GM23338 (cell line): Measurements from ENCODE around the gene OR5F1. TPM values are rescaled to one million over a fixed set of nuclear protein-coding genes. Genes with fewer than 3 reads are reported as not detected.

Source experiments
- ATAC-seq: fragments of 200-7000 bp; cut with Tn5 transposase; 3 replicates; pipeline ENCODE4 v1.9.1; 2020
- DNase-seq: peaks from one replicate; pipeline ENCODE4 v3.0.0-alpha.2; 2015; ENCODE audit warnings: low spot score
- H2AFZ ChIP-seq: fragments of 200-600 bp; sonication (generic); 2 replicates; pipeline ENCODE4 v1.8.0; 2016; ENCODE audit warnings: antibody characterized with exemption, mild to moderate bottlenecking, moderate library complexity
- H3F3A ChIP-seq: fragments of 200-600 bp; sonication (generic); replicated peaks from 2 replicates; pipeline ENCODE4 v1.8.0; 2017; ENCODE audit warnings: antibody characterized with exemption, mixed run types, low read depth
- H3K27ac ChIP-seq: fragments of 200-600 bp; sonication (generic); 2 replicates; pipeline ENCODE4 v1.6.1; 2016; ENCODE audit warnings: low read depth
- H3K27me3 ChIP-seq: fragments of 200-600 bp; sonication (generic); 2 replicates; pipeline ENCODE4 v1.8.0; 2016; ENCODE audit warnings: mild to moderate bottlenecking, mixed run types, moderate library complexity; ENCODE audit not compliant: insufficient read depth
- H3K36me3 ChIP-seq: fragments of 200-600 bp; sonication (generic); 2 replicates; pipeline ENCODE4 v1.8.0; 2016; ENCODE audit warnings: mild to moderate bottlenecking; ENCODE audit not compliant: insufficient read depth
- H3K4me1 ChIP-seq: fragments of 200-600 bp; sonication (generic); 2 replicates; pipeline ENCODE4 v1.8.0; 2016; ENCODE audit warnings: mild to moderate bottlenecking, moderate library complexity; ENCODE audit not compliant: insufficient read depth
- H3K4me2 ChIP-seq: fragments of 200-600 bp; sonication (generic); 2 replicates; pipeline ENCODE4 v1.7.1; 2017; ENCODE audit warnings: mixed run types
- H3K4me3 ChIP-seq: fragments of 200-600 bp; sonication (generic); 2 replicates; pipeline ENCODE4 v1.6.1; 2016; ENCODE audit warnings: mixed run types
- H3K79me2 ChIP-seq: fragments of 200-600 bp; sonication (generic); replicated peaks from 2 replicates; pipeline ENCODE4 v1.8.0; 2017; ENCODE audit warnings: mild to moderate bottlenecking; ENCODE audit not compliant: insufficient read depth
- H3K9me2 ChIP-seq: fragments of 200-600 bp; sonication (generic); 2 replicates; pipeline ENCODE4 v1.8.0; 2017; ENCODE audit not compliant: insufficient read depth
- H4K20me1 ChIP-seq: fragments of 200-600 bp; sonication (generic); replicated peaks from 2 replicates; pipeline ENCODE4 v1.8.0; 2017; ENCODE audit warnings: mild to moderate bottlenecking; ENCODE audit not compliant: insufficient read depth
- H3K27ac Mint-ChIP-seq: 2 replicates; pipeline ENCODE4 v1.8.0; 2020; ENCODE audit warnings: inconsistent platforms, mild to moderate bottlenecking, moderate library complexity, mixed read lengths
- H3K27me3 Mint-ChIP-seq: 3 replicates; pipeline ENCODE4 v1.8.0; 2022; ENCODE audit warnings: low read depth, mild to moderate bottlenecking, moderate library complexity, mixed read lengths, inconsistent platforms; ENCODE audit not compliant: insufficient read depth, poor library complexity
- H3K36me3 Mint-ChIP-seq: 3 replicates; pipeline ENCODE4 v1.8.0; 2021; ENCODE audit warnings: low read depth, mild to moderate bottlenecking, inconsistent platforms, moderate library complexity, mixed read lengths
- H3K4me1 Mint-ChIP-seq: 3 replicates; pipeline ENCODE4 v1.8.0; 2020; ENCODE audit warnings: mild to moderate bottlenecking, inconsistent platforms, mixed read lengths
- H3K4me3 Mint-ChIP-seq: 3 replicates; pipeline ENCODE4 v1.8.0; 2021; ENCODE audit warnings: moderate library complexity, mild to moderate bottlenecking, inconsistent platforms, mixed read lengths
- H3K9me3 Mint-ChIP-seq: 3 replicates; pipeline ENCODE4 v1.8.0; 2020; ENCODE audit warnings: moderate library complexity, mild to moderate bottlenecking, inconsistent platforms, mixed read lengths
- CREB1 ChIP-seq: fragments of 250-450 bp; sonication (Bioruptor Pico); IDR thresholded peaks from 2 replicates; pipeline ENCODE4 v1.5.0; 2020; ENCODE audit warnings: low read depth, mild to moderate bottlenecking, moderate library complexity
- EZH2 ChIP-seq: fragments of 200-600 bp; sonication (generic); IDR thresholded peaks from one replicate; pipeline ENCODE4 v1.8.0; 2017; ENCODE audit warnings: antibody characterized with exemption, mild to moderate bottlenecking, low read depth; ENCODE audit not compliant: unreplicated experiment
- EZH2phosphoT487 ChIP-seq: fragments of 200-600 bp; sonication (generic); IDR thresholded peaks from one replicate; pipeline ENCODE4 v1.8.1; 2018; ENCODE audit warnings: antibody characterized with exemption; ENCODE audit not compliant: unreplicated experiment
- JUNB ChIP-seq: IDR thresholded peaks from one replicate; pipeline ENCODE4 v1.6.1; 2016; ENCODE audit warnings: antibody characterized with exemption; ENCODE audit not compliant: unreplicated experiment
- NANOG ChIP-seq: IDR thresholded peaks from 2 replicates; pipeline ENCODE4 v1.6.1; 2016; ENCODE audit warnings: antibody characterized with exemption, borderline replicate concordance
- POLR2AphosphoS5 ChIP-seq: IDR thresholded peaks from 2 replicates; pipeline ENCODE4 v1.6.1; 2016; ENCODE audit warnings: antibody characterized with exemption, low read depth
- STAT1 ChIP-seq: IDR thresholded peaks from one replicate; pipeline ENCODE4 v1.6.1; 2016; ENCODE audit warnings: antibody characterized with exemption; ENCODE audit not compliant: unreplicated experiment
- ZNF114 ChIP-seq: fragments of 250-450 bp; sonication (Bioruptor Pico); IDR thresholded peaks from 2 replicates; pipeline ENCODE4 v1.5.0; 2020; ENCODE audit warnings: mild to moderate bottlenecking, moderate library complexity
- ZNF331 ChIP-seq: fragments of 250-450 bp; sonication (Bioruptor Pico); IDR thresholded peaks from 2 replicates; pipeline ENCODE4 v1.5.0; 2020; ENCODE audit warnings: low read depth, mild to moderate bottlenecking, moderate library complexity
- polyA plus RNA-seq: library from polyadenylated mRNA; unstranded; fragments of >200 nt; fragmentation: Nextera tagmentation; extraction: Ambion mirVana; gene quantifications from 2 replicates; pipeline ENCODE4 v1.2.1, GENCODE V29; 2016
- total RNA-seq: library from RNA; depleted of rRNA; stranded (reverse); fragments of >200 nt; shearing (Covaris generic); gene quantifications from 2 replicates; pipeline ENCODE4 v1.2.3, GENCODE V29; 2014
- TF ChIP-seq, protein P1 (sequence below): IDR thresholded peaks from one replicate; pipeline ENCODE4 v1.6.1; 2018; ENCODE audit warnings: antibody characterized with exemption; ENCODE audit not compliant: unreplicated experiment
- TF ChIP-seq, protein P2 (sequence below): IDR thresholded peaks from 2 replicates; pipeline ENCODE4 v1.6.1; 2016; ENCODE audit warnings: antibody characterized with exemption
- TF ChIP-seq, protein P3 (sequence below), 2 experiments: fragments of 200-600 bp in 1 of 2; sonication (generic) in 1 of 2; conservative IDR thresholded peaks; 2 replicates each; pipeline versions ENCODE4 v1.5.1 to v1.6.1; 2016 to 2017; ENCODE audit warnings: antibody characterized with exemption in 2 of 2, low read depth in 2 of 2, mild to moderate bottlenecking in 2 of 2, moderate library complexity in 1 of 2
- TF ChIP-seq, protein P4 (sequence below): fragments of 250-450 bp; sonication (Bioruptor Pico); IDR thresholded peaks from 2 replicates; pipeline ENCODE4 v1.5.0; 2020; ENCODE audit warnings: mild to moderate bottlenecking, moderate library complexity

OR5F1 gene
- total and polyA plus RNA-seq, 2 experiments from 2014 or later: not detected

DNA sequence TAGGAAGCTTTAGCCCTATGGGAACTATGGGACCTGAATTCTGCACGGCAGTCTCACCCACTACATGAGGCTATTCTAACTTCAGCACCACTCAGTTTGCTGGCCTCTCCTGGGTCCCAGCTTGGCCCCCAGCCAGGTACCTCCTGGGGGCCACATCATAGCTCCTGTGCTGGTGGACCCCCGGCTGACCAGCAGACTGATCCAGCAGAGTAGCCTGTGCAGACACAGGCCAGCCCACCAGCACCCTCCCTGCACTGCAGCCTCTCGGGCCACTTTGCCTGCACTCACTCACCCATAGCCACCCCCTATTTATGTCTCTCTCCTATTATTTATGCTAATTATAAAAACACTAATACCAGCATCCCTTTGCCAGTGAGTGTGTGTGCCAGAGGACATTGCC, 23.5 kb downstream of the OR5F1 start:
- no peak for ATAC-seq
- H3K4me1 Mint-ChIP-seq: 0 out of 3 replicates have a peak, but pooled peaks cover 2% of the 10 kb centered on the region
- Histone ChIP-seq H3K9me2 (no peaks in the 10 kb centered on the region; the same call in 1 of the 2 replicates), H3K4me1 (peaks cover 15% of the 10 kb centered on the region; the same call in 1 of the 2 replicates), H3F3A (no peaks in the 10 kb centered on the region), H3K79me2 (no peaks in the 10 kb centered on the region), H3K36me3 (no peaks in the 10 kb centered on the region), H3K27me3 (no peaks in the 10 kb centered on the region), H4K20me1 (no peaks in the 10 kb centered on the region), H3K4me2 (no peak overlapping the region), H3K27ac (no peak overlapping the region), H2AFZ (no peak overlapping the region), H3K4me3 (no peak overlapping the region)
- H3K9me3 Mint-ChIP-seq: peaks cover 2% of the 10 kb centered on the region; the same call in 1 of the 3 replicates
- no peak overlapping the region for H3K27ac Mint-ChIP-seq
- TF ChIP-seq POLR2AphosphoS5 (no peak), JUNB (no peak), NANOG (no peak), CREB1 (no peak), STAT1 (no peak), EZH2phosphoT487 (no peak), ZNF331 (CRISPR knock-in tag) (no peak), ZNF114 (no peak), EZH2 (no peak)
- TF ChIP-seq, protein P1, sequence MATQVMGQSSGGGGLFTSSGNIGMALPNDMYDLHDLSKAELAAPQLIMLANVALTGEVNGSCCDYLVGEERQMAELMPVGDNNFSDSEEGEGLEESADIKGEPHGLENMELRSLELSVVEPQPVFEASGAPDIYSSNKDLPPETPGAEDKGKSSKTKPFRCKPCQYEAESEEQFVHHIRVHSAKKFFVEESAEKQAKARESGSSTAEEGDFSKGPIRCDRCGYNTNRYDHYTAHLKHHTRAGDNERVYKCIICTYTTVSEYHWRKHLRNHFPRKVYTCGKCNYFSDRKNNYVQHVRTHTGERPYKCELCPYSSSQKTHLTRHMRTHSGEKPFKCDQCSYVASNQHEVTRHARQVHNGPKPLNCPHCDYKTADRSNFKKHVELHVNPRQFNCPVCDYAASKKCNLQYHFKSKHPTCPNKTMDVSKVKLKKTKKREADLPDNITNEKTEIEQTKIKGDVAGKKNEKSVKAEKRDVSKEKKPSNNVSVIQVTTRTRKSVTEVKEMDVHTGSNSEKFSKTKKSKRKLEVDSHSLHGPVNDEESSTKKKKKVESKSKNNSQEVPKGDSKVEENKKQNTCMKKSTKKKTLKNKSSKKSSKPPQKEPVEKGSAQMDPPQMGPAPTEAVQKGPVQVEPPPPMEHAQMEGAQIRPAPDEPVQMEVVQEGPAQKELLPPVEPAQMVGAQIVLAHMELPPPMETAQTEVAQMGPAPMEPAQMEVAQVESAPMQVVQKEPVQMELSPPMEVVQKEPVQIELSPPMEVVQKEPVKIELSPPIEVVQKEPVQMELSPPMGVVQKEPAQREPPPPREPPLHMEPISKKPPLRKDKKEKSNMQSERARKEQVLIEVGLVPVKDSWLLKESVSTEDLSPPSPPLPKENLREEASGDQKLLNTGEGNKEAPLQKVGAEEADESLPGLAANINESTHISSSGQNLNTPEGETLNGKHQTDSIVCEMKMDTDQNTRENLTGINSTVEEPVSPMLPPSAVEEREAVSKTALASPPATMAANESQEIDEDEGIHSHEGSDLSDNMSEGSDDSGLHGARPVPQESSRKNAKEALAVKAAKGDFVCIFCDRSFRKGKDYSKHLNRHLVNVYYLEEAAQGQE: no peak
- TF ChIP-seq, protein P2, sequence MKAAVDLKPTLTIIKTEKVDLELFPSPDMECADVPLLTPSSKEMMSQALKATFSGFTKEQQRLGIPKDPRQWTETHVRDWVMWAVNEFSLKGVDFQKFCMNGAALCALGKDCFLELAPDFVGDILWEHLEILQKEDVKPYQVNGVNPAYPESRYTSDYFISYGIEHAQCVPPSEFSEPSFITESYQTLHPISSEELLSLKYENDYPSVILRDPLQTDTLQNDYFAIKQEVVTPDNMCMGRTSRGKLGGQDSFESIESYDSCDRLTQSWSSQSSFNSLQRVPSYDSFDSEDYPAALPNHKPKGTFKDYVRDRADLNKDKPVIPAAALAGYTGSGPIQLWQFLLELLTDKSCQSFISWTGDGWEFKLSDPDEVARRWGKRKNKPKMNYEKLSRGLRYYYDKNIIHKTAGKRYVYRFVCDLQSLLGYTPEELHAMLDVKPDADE: no peak
- TF ChIP-seq, protein P3, sequence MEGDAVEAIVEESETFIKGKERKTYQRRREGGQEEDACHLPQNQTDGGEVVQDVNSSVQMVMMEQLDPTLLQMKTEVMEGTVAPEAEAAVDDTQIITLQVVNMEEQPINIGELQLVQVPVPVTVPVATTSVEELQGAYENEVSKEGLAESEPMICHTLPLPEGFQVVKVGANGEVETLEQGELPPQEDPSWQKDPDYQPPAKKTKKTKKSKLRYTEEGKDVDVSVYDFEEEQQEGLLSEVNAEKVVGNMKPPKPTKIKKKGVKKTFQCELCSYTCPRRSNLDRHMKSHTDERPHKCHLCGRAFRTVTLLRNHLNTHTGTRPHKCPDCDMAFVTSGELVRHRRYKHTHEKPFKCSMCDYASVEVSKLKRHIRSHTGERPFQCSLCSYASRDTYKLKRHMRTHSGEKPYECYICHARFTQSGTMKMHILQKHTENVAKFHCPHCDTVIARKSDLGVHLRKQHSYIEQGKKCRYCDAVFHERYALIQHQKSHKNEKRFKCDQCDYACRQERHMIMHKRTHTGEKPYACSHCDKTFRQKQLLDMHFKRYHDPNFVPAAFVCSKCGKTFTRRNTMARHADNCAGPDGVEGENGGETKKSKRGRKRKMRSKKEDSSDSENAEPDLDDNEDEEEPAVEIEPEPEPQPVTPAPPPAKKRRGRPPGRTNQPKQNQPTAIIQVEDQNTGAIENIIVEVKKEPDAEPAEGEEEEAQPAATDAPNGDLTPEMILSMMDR (conservative IDR thresholded peaks at IDR 0.05; ENCODE audit: low read depth in 2 of 2): no peak
- TF ChIP-seq, protein P4, sequence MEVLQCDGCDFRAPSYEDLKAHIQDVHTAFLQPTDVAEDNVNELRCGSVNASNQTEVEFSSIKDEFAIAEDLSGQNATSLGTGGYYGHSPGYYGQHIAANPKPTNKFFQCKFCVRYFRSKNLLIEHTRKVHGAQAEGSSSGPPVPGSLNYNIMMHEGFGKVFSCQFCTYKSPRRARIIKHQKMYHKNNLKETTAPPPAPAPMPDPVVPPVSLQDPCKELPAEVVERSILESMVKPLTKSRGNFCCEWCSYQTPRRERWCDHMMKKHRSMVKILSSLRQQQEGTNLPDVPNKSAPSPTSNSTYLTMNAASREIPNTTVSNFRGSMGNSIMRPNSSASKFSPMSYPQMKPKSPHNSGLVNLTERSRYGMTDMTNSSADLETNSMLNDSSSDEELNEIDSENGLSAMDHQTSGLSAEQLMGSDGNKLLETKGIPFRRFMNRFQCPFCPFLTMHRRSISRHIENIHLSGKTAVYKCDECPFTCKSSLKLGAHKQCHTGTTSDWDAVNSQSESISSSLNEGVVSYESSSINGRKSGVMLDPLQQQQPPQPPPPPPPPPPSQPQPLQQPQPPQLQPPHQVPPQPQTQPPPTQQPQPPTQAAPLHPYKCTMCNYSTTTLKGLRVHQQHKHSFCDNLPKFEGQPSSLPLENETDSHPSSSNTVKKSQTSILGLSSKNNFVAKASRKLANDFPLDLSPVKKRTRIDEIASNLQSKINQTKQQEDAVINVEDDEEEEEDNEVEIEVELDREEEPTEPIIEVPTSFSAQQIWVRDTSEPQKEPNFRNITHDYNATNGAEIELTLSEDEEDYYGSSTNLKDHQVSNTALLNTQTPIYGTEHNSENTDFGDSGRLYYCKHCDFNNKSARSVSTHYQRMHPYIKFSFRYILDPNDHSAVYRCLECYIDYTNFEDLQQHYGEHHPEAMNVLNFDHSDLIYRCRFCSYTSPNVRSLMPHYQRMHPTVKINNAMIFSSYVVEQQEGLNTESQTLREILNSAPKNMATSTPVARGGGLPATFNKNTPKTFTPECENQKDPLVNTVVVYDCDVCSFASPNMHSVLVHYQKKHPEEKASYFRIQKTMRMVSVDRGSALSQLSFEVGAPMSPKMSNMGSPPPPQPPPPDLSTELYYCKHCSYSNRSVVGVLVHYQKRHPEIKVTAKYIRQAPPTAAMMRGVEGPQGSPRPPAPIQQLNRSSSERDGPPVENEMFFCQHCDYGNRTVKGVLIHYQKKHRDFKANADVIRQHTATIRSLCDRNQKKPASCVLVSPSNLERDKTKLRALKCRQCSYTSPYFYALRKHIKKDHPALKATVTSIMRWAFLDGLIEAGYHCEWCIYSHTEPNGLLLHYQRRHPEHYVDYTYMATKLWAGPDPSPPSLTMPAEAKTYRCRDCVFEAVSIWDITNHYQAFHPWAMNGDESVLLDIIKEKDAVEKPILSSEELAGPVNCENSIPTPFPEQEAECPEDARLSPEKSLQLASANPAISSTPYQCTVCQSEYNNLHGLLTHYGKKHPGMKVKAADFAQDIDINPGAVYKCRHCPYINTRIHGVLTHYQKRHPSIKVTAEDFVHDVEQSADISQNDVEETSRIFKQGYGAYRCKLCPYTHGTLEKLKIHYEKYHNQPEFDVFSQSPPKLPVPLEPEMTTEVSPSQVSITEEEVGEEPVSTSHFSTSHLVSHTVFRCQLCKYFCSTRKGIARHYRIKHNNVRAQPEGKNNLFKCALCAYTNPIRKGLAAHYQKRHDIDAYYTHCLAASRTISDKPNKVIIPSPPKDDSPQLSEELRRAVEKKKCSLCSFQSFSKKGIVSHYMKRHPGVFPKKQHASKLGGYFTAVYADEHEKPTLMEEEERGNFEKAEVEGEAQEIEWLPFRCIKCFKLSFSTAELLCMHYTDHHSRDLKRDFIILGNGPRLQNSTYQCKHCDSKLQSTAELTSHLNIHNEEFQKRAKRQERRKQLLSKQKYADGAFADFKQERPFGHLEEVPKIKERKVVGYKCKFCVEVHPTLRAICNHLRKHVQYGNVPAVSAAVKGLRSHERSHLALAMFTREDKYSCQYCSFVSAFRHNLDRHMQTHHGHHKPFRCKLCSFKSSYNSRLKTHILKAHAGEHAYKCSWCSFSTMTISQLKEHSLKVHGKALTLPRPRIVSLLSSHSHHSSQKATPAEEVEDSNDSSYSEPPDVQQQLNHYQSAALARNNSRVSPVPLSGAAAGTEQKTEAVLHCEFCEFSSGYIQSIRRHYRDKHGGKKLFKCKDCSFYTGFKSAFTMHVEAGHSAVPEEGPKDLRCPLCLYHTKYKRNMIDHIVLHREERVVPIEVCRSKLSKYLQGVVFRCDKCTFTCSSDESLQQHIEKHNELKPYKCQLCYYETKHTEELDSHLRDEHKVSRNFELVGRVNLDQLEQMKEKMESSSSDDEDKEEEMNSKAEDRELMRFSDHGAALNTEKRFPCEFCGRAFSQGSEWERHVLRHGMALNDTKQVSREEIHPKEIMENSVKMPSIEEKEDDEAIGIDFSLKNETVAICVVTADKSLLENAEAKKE (CRISPR knock-in tag): no peak
- H3K27me3 Mint-ChIP-seq: peaks cover 3% of the 10 kb centered on the region
- DNase-seq: no peak
- no peak overlapping the region for H3K4me3 Mint-ChIP-seq
- H3K36me3 Mint-ChIP-seq: no peaks in the 10 kb centered on the region; the same call in 2 of the 3 replicates
